Loucy (cell line): Measurements from ENCODE around the gene ELAVL2.

Experiments used
- H2AFZ ChIP-seq: fragments of 200-600 bp; sonication (generic); 2 replicates; pipeline ENCODE4 v1.6.0; 2016; ENCODE audit warnings: antibody characterized with exemption, mild to moderate bottlenecking, low read length, moderate library complexity
- H3F3A ChIP-seq: fragments of 200-600 bp; 2 replicates; pipeline ENCODE4 v1.6.0; 2016; ENCODE audit warnings: antibody characterized with exemption, low read depth, mild to moderate bottlenecking
- H3K27me3 ChIP-seq: fragments of 200-600 bp; sonication (generic); 2 replicates; pipeline ENCODE4 v1.6.1; 2014; ENCODE audit warnings: low read length, mild to moderate bottlenecking; ENCODE audit not compliant: insufficient read depth, poor library complexity, severe bottlenecking
- H3K36me3 ChIP-seq: fragments of 200-600 bp; sonication (generic); 2 replicates; pipeline ENCODE4 v1.6.1; 2016; ENCODE audit warnings: low read length; ENCODE audit not compliant: insufficient read depth
- H3K4me1 ChIP-seq: fragments of 200-600 bp; sonication (generic); 2 replicates; pipeline ENCODE4 v1.5.1; 2014; ENCODE audit warnings: low read length, mild to moderate bottlenecking; ENCODE audit not compliant: insufficient read depth, poor library complexity, severe bottlenecking
- H3K4me2 ChIP-seq: fragments of 200-600 bp; sonication (generic); 2 replicates; pipeline ENCODE4 v1.6.0; 2014; ENCODE audit warnings: antibody characterized with exemption, low read length, low read depth, mild to moderate bottlenecking; ENCODE audit not compliant: poor library complexity, severe bottlenecking
- H3K4me3 ChIP-seq: fragments of 200-600 bp; sonication (generic); 2 replicates; pipeline ENCODE4 v1.5.1; 2014; ENCODE audit warnings: low read length, mild to moderate bottlenecking, mixed read lengths; ENCODE audit not compliant: poor library complexity, severe bottlenecking
- H3K79me2 ChIP-seq: fragments of 200-600 bp; sonication (generic); 2 replicates; pipeline ENCODE4 v1.6.1; 2014; ENCODE audit warnings: low read length; ENCODE audit not compliant: insufficient read depth
- H3K9ac ChIP-seq: fragments of 200-600 bp; sonication (generic); 2 replicates; pipeline ENCODE4 v1.6.0; 2014; ENCODE audit warnings: mild to moderate bottlenecking, low read depth, low read length, moderate library complexity; ENCODE audit not compliant: poor library complexity, severe bottlenecking
- H3K9me2 ChIP-seq: fragments of 200-600 bp; sonication (generic); replicated peaks from 2 replicates; pipeline ENCODE4 v1.6.1; 2016; ENCODE audit warnings: low read depth, low read length, mixed read lengths
- H3K9me3 ChIP-seq: fragments of 200-600 bp; sonication (generic); 2 replicates; pipeline ENCODE4 v1.6.1; 2014; ENCODE audit warnings: mild to moderate bottlenecking, antibody characterized with exemption, low read length, low read depth; ENCODE audit not compliant: insufficient read depth
- H4K20me1 ChIP-seq: fragments of 200-600 bp; sonication (generic); 2 replicates; pipeline ENCODE4 v1.6.0; 2014; ENCODE audit warnings: antibody characterized with exemption, low read length, mild to moderate bottlenecking; ENCODE audit not compliant: insufficient read depth, poor library complexity, severe bottlenecking
- EZH2phosphoT487 ChIP-seq: fragments of 200-600 bp; IDR thresholded peaks from 2 replicates; pipeline ENCODE4 v1.6.1; 2018; ENCODE audit warnings: antibody characterized with exemption, mild to moderate bottlenecking, moderate library complexity, borderline replicate concordance
- TF ChIP-seq, protein P1 (sequence below): fragments of 200-600 bp; sonication (generic); conservative IDR thresholded peaks from 2 replicates; pipeline ENCODE4 v1.5.1; 2014; ENCODE audit warnings: mild to moderate bottlenecking, antibody characterized with exemption, low read length

ELAVL2 gene

DNA sequence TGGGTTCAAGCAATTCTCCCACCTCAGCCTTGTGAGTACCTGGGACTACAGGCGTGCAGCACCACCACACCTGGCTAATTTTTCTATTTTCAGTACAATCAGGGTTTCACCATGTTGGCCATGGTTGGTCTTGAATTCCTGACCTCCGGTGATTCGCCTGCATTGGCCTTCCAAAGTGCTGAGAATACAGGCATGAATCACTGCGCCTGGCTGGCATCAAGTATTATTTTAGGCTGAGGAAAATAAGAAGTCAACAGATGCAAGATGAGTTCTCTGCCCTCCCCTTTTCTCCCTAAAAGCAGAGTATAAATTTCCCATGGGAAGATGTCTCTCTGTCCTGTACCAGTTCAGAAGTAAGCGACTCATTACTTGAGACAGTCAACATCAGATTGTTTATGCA, 71.5 kb downstream of the ELAVL2 start:
- no peaks in the 10 kb centered on the region for H3K9me3 ChIP-seq
- H3K27me3 ChIP-seq = no peaks in the 10 kb centered on the region
- TF ChIP-seq EZH2phosphoT487 = no peak
- TF ChIP-seq, protein P1, sequence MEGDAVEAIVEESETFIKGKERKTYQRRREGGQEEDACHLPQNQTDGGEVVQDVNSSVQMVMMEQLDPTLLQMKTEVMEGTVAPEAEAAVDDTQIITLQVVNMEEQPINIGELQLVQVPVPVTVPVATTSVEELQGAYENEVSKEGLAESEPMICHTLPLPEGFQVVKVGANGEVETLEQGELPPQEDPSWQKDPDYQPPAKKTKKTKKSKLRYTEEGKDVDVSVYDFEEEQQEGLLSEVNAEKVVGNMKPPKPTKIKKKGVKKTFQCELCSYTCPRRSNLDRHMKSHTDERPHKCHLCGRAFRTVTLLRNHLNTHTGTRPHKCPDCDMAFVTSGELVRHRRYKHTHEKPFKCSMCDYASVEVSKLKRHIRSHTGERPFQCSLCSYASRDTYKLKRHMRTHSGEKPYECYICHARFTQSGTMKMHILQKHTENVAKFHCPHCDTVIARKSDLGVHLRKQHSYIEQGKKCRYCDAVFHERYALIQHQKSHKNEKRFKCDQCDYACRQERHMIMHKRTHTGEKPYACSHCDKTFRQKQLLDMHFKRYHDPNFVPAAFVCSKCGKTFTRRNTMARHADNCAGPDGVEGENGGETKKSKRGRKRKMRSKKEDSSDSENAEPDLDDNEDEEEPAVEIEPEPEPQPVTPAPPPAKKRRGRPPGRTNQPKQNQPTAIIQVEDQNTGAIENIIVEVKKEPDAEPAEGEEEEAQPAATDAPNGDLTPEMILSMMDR = no peak
- no peak overlapping the region for H3K9ac ChIP-seq
- H3K4me3 ChIP-seq = no peak overlapping the region
- H3K4me2 ChIP-seq = no peak overlapping the region
- H2AFZ ChIP-seq = no peak overlapping the region
- H3K36me3 ChIP-seq = no peaks in the 10 kb centered on the region
- no peaks in the 10 kb centered on the region for H3K79me2 ChIP-seq
- no peaks in the 10 kb centered on the region for H4K20me1 ChIP-seq
- H3K4me1 ChIP-seq = no peaks in the 10 kb centered on the region
- H3F3A ChIP-seq = no peaks in the 10 kb centered on the region
- no peaks in the 10 kb centered on the region for H3K9me2 ChIP-seq

DNA sequence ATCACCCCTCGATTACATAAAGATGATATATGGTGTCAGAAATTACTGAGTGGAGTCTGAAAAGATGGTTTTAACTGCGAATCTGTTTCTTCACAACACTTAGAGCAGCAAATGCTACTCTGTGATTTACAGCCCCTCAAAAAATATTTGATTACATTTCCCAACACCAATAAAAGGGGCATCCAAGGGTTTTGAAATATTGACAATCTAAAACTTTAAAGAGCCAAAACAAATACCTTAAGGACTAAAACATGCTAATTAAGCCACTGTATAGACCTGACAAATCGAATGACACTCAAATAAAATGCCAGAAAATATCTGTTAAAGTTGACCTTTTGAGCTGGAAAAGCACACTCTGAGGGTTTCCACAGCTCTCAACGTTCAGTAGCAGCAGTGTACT, 73.2 kb downstream of the ELAVL2 start:
- Histone ChIP-seq H3K4me3 (no peak overlapping the region), H3F3A (no peaks in the 10 kb centered on the region), H4K20me1 (no peaks in the 10 kb centered on the region), H3K9ac (no peak overlapping the region), H3K9me3 (no peaks in the 10 kb centered on the region), H3K9me2 (no peaks in the 10 kb centered on the region), H3K27me3 (no peaks in the 10 kb centered on the region), H3K79me2 (no peaks in the 10 kb centered on the region), H3K4me1 (no peaks in the 10 kb centered on the region), H2AFZ (no peak overlapping the region), H3K36me3 (no peaks in the 10 kb centered on the region), H3K4me2 (no peak overlapping the region)
- TF ChIP-seq EZH2phosphoT487 = no peak
- TF ChIP-seq, protein P1 = no peak

DNA sequence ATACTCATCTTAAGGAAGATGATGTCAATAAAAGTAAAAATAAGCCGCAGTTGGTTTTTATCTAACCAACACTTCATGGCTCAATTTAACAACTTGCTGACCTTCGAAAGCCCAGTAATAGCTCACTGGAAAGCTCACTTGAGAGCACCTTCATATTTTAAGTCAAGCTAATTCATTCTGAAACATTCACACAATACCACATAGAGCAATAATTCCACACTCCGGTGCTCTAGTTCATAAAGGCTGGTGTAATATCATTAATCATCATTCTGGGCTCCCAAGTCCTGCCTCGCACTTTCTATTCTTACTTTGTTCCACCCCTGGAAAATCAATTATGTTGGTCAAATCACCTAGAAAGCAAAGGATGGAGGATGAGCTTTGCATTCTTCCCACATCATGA, 74.4 kb downstream of the ELAVL2 start:
- Histone ChIP-seq H3K79me2 (no peaks in the 10 kb centered on the region), H3K9me3 (no peaks in the 10 kb centered on the region)

More for the DNA sequence above, 74.4 kb downstream of the ELAVL2 start:
- no peaks in the 10 kb centered on the region for H3K27me3 ChIP-seq
- H2AFZ ChIP-seq = no peak overlapping the region
- TF ChIP-seq, protein P1 = no peak
- no peak for TF ChIP-seq EZH2phosphoT487
- H3K4me1 ChIP-seq = no peaks in the 10 kb centered on the region
- H3K36me3 ChIP-seq = no peaks in the 10 kb centered on the region
- no peaks in the 10 kb centered on the region for H3K9me2 ChIP-seq
- H3K9ac ChIP-seq = no peak overlapping the region
- H3K4me3 ChIP-seq = no peak overlapping the region
- H3K4me2 ChIP-seq = no peak overlapping the region
- no peaks in the 10 kb centered on the region for H3F3A ChIP-seq
- no peaks in the 10 kb centered on the region for H4K20me1 ChIP-seq
